Glutamatergic neuron (in vitro differentiated cells): Measurements from ENCODE around the gene LIN7C. TPM values are rescaled to one million over a fixed set of nuclear protein-coding genes. Genes with fewer than 3 reads are reported as not detected.
A peak's percentile ranks its signal among the peaks of the same experiment; 100 is the strongest.

Experiments used
- DNase-seq: peaks from one replicate; pipeline ENCODE4 v3.0.0; 2022
- H3K27ac Mint-ChIP-seq: one replicate; pipeline ENCODE4 v1.8.0; 2020; ENCODE audit warnings: mild to moderate bottlenecking, mixed read lengths, inconsistent platforms; ENCODE audit not compliant: unreplicated experiment
- H3K27me3 Mint-ChIP-seq: one replicate; pipeline ENCODE4 v1.8.0; 2020; ENCODE audit warnings: mild to moderate bottlenecking, moderate library complexity, mixed read lengths, inconsistent platforms; ENCODE audit not compliant: unreplicated experiment
- H3K36me3 Mint-ChIP-seq: one replicate; pipeline ENCODE4 v1.8.0; 2020; ENCODE audit warnings: mild to moderate bottlenecking, mixed read lengths, inconsistent platforms; ENCODE audit not compliant: unreplicated experiment
- H3K4me1 Mint-ChIP-seq: one replicate; pipeline ENCODE4 v1.8.0; 2020; ENCODE audit warnings: mild to moderate bottlenecking, low read depth, mixed read lengths, inconsistent platforms; ENCODE audit not compliant: unreplicated experiment
- H3K4me3 Mint-ChIP-seq: one replicate; pipeline ENCODE4 v1.8.0; 2020; ENCODE audit warnings: mild to moderate bottlenecking, mixed read lengths, inconsistent platforms; ENCODE audit not compliant: unreplicated experiment
- H3K9me3 Mint-ChIP-seq: one replicate; pipeline ENCODE4 v1.8.0; 2020; ENCODE audit warnings: mild to moderate bottlenecking, moderate library complexity, mixed read lengths, inconsistent platforms; ENCODE audit not compliant: unreplicated experiment
- CTCF ChIP-seq: fragments of 200-600 bp; sonication (generic); IDR thresholded peaks from one replicate; pipeline ENCODE4 v1.5.0; 2021; ENCODE audit not compliant: partially characterized antibody, unreplicated experiment
- total RNA-seq: library from RNA; stranded (reverse); fragmentation: NEBNext Ultra II Directional; extraction: Animal tissue kit (Norgen Biotek cat#: 25700); gene quantifications from one replicate; pipeline ENCODE4 v1.2.1, GENCODE V29; 2021; ENCODE audit not compliant: unreplicated experiment

Gene LIN7C
- total RNA-seq, 1 donor from 2014 or later: 44.7 TPM

- H3K4me3 Mint-ChIP-seq: peak overlapping the region; percentile 57
- no peak for TF ChIP-seq CTCF
- no peaks in the 10 kb centered on the region for H3K9me3 Mint-ChIP-seq
- peaks cover 5% of the 10 kb centered on the region for H3K27me3 Mint-ChIP-seq
- no peak for DNase-seq
- H3K27ac Mint-ChIP-seq: no peak overlapping the region
- H3K4me1 Mint-ChIP-seq: peaks cover 46% of the 10 kb centered on the region
- no peaks in the 10 kb centered on the region for H3K36me3 Mint-ChIP-seq
These were observed 40.2 kb downstream of the LIN7C start for GRCh38 chr11:27466363-27466762.

GRCh38 chr11:27465629-27466028 is 40.9 kb downstream of the LIN7C start:
- DNase-seq: no peak
- peak overlapping the region; percentile 66 for H3K4me3 Mint-ChIP-seq
- no peaks in the 10 kb centered on the region for H3K9me3 Mint-ChIP-seq
- TF ChIP-seq CTCF: no peak
- H3K27ac Mint-ChIP-seq: no peak overlapping the region
- H3K36me3 Mint-ChIP-seq: no peaks in the 10 kb centered on the region
- H3K27me3 Mint-ChIP-seq: peaks cover 2% of the 10 kb centered on the region
- H3K4me1 Mint-ChIP-seq: peaks cover 48% of the 10 kb centered on the region

GRCh38 chr11:27464909-27465308 is 41.7 kb downstream of the LIN7C start:
- Mint-ChIP-seq H3K27me3 (peaks cover 2% of the 10 kb centered on the region), H3K27ac (no peak overlapping the region), H3K36me3 (no peaks in the 10 kb centered on the region), H3K9me3 (peaks cover 3% of the 10 kb centered on the region), H3K4me3 (no peak overlapping the region), H3K4me1 (peaks cover 52% of the 10 kb centered on the region)
- TF ChIP-seq CTCF: no peak
- DNase-seq: no peak

GRCh38 chr11:27464289-27464696 is 42.3 kb downstream of the LIN7C start:
- no peaks in the 10 kb centered on the region for H3K27me3 Mint-ChIP-seq
- H3K4me3 Mint-ChIP-seq: no peak overlapping the region
- DNase-seq: no peak
- H3K9me3 Mint-ChIP-seq: peaks cover 3% of the 10 kb centered on the region
- no peak overlapping the region for H3K27ac Mint-ChIP-seq
- TF ChIP-seq CTCF: no peak
- H3K36me3 Mint-ChIP-seq: no peaks in the 10 kb centered on the region
- H3K4me1 Mint-ChIP-seq: peaks cover 49% of the 10 kb centered on the region

- no peaks in the 10 kb centered on the region for H3K27me3 Mint-ChIP-seq
- no peak for TF ChIP-seq CTCF
- no peak overlapping the region for H3K27ac Mint-ChIP-seq
- peak overlapping the region; percentile 15 for H3K4me3 Mint-ChIP-seq
- peaks cover 3% of the 10 kb centered on the region for H3K9me3 Mint-ChIP-seq
- no peaks in the 10 kb centered on the region for H3K36me3 Mint-ChIP-seq
- peaks cover 47% of the 10 kb centered on the region for H3K4me1 Mint-ChIP-seq
- no peak for DNase-seq
These were observed 44.0 kb downstream of the LIN7C start for GRCh38 chr11:27462543-27462942.
